ENCODE results near the gene HOXA1.

HOXA1 gene

GRCh38 chr7:27099453-27100370 lies 3.9 kb upstream of the HOXA1 start:
- H3K27ac Mint-ChIP-seq = no peak overlapping the region
- peaks cover 88% of the 10 kb centered on the region for H3K27me3 Mint-ChIP-seq (ENCODE audit: low read depth)
- DNase-seq (ENCODE audit: low spot score) = no peak
- peaks cover 16% of the 10 kb centered on the region for H3K4me1 Mint-ChIP-seq (ENCODE audit: low read depth)
- H3K36me3 Mint-ChIP-seq (ENCODE audit: low read depth) = peaks cover 3% of the 10 kb centered on the region
- no peak overlapping the region for H3K4me3 Mint-ChIP-seq
- no peaks in the 10 kb centered on the region for H3K9me3 Mint-ChIP-seq

- Mint-ChIP-seq H3K4me3 (no peak overlapping the region), H3K27ac (no peak overlapping the region), H3K4me1 (ENCODE audit: low read depth) (peaks cover 16% of the 10 kb centered on the region), H3K27me3 (ENCODE audit: low read depth) (peaks cover 88% of the 10 kb centered on the region), H3K36me3 (ENCODE audit: low read depth) (peaks cover 3% of the 10 kb centered on the region), H3K9me3 (no peaks in the 10 kb centered on the region)
- DNase-seq (ENCODE audit: low spot score) = no peak
These were observed 3.0 kb upstream of the HOXA1 start for GRCh38 chr7:27098578-27099451.

GRCh38 chr7:27097686-27098577 lies 2.1 kb upstream of the HOXA1 start:
- DNase-seq (ENCODE audit: low spot score) = no peak
- H3K9me3 Mint-ChIP-seq = no peaks in the 10 kb centered on the region
- H3K36me3 Mint-ChIP-seq (ENCODE audit: low read depth) = peaks cover 3% of the 10 kb centered on the region
- H3K27me3 Mint-ChIP-seq (ENCODE audit: low read depth) = peaks cover 88% of the 10 kb centered on the region
- H3K4me3 Mint-ChIP-seq = peak overlapping the region; percentile 75
- peaks cover 16% of the 10 kb centered on the region for H3K4me1 Mint-ChIP-seq (ENCODE audit: low read depth)
- no peak overlapping the region for H3K27ac Mint-ChIP-seq

DNA sequence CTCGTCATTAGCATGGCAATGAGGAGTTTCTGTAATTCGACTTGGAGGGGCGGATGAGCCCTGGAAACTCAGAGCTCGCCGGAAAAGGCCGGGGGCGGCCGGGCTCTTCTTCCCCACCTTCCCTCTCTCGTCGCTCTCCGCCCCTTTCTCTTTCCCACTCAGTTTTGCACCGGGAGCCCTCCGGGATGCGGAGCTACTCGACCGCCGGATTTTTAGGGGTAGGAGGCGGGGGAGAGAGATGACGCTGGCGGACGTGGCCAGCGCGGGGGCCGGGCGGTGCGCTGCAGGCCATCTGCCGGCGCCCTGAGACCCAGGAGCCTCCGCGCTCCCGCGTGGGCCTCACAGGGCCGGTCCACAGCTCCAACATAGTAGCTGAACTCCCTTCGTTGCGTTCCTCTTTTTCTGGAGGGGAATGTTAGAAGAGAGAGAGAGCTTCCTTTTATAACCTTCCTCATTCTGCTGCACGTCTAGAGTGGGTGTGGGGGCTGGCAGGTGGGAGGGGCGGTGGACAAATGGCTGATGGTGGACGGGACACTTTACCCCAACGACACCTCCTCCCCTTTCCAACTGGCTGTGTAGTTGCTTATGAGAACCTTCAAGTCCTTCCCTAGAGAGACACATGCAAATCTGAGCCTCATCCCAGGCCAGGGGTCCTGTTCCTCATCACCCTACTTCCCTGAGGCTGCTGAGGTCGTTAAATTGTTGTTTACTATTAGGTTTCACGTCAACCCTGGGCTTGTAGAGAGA lies 1.1 kb upstream of the HOXA1 start:
- Mint-ChIP-seq H3K27me3 (ENCODE audit: low read depth) (peaks cover 89% of the 10 kb centered on the region), H3K9me3 (no peaks in the 10 kb centered on the region), H3K27ac (peak overlapping the region; percentile 67), H3K4me3 (peak overlapping the region; percentile 75), H3K4me1 (ENCODE audit: low read depth) (peaks cover 12% of the 10 kb centered on the region), H3K36me3 (ENCODE audit: low read depth) (peaks cover 4% of the 10 kb centered on the region)
- no peak for DNase-seq (ENCODE audit: low spot score)

- no peak for DNase-seq (ENCODE audit: low spot score)
- peak overlapping the region; percentile 75 for H3K4me3 Mint-ChIP-seq
These were observed 527 bp downstream of the HOXA1 start for GRCh38 chr7:27095050-27095896.

DNA sequence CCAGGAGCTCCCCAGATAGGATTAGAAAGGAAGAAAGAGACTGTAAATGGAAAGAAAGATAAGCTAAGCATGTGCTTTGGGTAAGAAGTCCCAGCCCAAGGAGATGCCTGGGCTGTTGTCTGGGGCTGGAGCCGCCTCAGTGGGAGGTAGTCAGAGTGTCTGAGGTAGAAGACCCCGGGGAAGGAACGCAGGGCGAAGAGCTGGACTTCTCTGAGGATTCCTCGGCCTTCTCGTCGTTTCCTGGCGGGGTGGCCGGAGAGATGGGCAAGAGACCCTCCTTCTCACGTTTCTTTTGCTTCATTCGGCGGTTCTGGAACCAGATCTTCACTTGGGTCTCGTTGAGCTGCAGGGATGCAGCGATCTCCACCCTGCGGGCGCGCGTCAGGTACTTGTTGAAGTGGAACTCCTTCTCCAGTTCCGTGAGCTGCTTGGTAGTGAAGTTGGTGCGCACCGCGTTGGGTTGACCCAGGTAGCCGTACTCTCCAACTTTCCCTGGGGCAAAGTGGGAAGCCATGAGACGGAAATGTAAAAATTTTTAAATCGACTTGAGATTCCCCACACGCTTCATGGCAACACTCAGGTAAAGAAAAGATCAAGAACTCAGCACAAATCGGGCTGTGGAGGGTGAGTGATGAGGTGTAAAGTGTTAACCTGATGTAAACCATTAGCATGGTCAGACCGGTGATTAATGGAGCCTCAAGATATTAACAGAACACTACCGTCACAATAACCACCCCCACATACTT lies 1.3 kb downstream of the HOXA1 start:
- H3K4me3 Mint-ChIP-seq = peak overlapping the region; percentile 75
- peaks cover 89% of the 10 kb centered on the region for H3K27me3 Mint-ChIP-seq (ENCODE audit: low read depth)
- no peak for DNase-seq (ENCODE audit: low spot score)
- H3K27ac Mint-ChIP-seq = no peak overlapping the region
- H3K36me3 Mint-ChIP-seq (ENCODE audit: low read depth) = peaks cover 3% of the 10 kb centered on the region
- no peaks in the 10 kb centered on the region for H3K9me3 Mint-ChIP-seq
- peaks cover 12% of the 10 kb centered on the region for H3K4me1 Mint-ChIP-seq (ENCODE audit: low read depth)

More at GRCh38 chr7:27095050-27095896, 527 bp downstream of the HOXA1 start:
- H3K4me1 Mint-ChIP-seq (ENCODE audit: low read depth) = peaks cover 12% of the 10 kb centered on the region
- H3K36me3 Mint-ChIP-seq (ENCODE audit: low read depth) = peaks cover 4% of the 10 kb centered on the region
- peaks cover 89% of the 10 kb centered on the region for H3K27me3 Mint-ChIP-seq (ENCODE audit: low read depth)
- peak overlapping the region; percentile 49 for H3K27ac Mint-ChIP-seq
- H3K9me3 Mint-ChIP-seq = no peaks in the 10 kb centered on the region

DNA sequence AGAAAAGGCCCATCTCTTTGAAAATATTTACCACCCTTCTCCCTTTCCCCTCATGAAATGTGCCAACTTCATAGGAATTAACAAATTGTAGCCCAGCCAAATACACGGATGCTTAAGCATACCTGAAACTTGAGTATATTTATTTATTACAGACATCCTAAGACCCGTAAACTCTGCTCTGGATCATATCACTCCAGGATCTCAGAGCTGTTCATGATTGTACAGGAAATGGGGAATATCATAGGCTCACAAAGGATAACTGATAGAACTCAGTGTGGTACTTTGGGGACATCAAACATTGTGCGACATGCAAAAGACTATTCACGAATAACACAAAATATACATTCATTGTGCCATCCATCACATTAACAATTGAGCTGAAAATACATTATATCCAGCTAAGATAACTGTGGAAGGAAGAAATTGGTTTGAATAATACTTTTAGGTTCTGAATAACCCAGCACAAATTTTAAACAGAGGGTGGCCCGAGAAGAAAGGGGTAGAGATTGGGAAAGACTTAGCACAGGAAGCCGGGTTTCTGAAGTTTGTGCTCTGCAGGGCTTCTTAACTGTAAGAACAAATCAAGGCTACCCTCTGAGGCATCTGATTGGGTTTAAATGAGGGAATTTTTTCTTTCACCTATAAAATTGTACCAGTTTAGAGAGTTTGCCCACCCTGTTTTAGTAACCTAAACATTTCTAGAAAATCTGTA lies 2.5 kb downstream of the HOXA1 start:
- no peak for DNase-seq (ENCODE audit: low spot score)
- peak overlapping the region; percentile 34 for H3K4me3 Mint-ChIP-seq
- no peak overlapping the region for H3K27ac Mint-ChIP-seq
- H3K4me1 Mint-ChIP-seq (ENCODE audit: low read depth) = peaks cover 12% of the 10 kb centered on the region
- no peaks in the 10 kb centered on the region for H3K9me3 Mint-ChIP-seq
- H3K27me3 Mint-ChIP-seq (ENCODE audit: low read depth) = peaks cover 89% of the 10 kb centered on the region
- H3K36me3 Mint-ChIP-seq (ENCODE audit: low read depth) = peaks cover 1% of the 10 kb centered on the region

GRCh38 chr7:27092819-27093110 lies 3.0 kb downstream of the HOXA1 start:
- peaks cover 12% of the 10 kb centered on the region for H3K4me1 Mint-ChIP-seq (ENCODE audit: low read depth)
- no peak overlapping the region for H3K4me3 Mint-ChIP-seq
- H3K9me3 Mint-ChIP-seq = no peaks in the 10 kb centered on the region
- no peak for DNase-seq (ENCODE audit: low spot score)
- peaks cover 1% of the 10 kb centered on the region for H3K36me3 Mint-ChIP-seq (ENCODE audit: low read depth)
- H3K27me3 Mint-ChIP-seq (ENCODE audit: low read depth) = peaks cover 87% of the 10 kb centered on the region
- no peak overlapping the region for H3K27ac Mint-ChIP-seq

DNA sequence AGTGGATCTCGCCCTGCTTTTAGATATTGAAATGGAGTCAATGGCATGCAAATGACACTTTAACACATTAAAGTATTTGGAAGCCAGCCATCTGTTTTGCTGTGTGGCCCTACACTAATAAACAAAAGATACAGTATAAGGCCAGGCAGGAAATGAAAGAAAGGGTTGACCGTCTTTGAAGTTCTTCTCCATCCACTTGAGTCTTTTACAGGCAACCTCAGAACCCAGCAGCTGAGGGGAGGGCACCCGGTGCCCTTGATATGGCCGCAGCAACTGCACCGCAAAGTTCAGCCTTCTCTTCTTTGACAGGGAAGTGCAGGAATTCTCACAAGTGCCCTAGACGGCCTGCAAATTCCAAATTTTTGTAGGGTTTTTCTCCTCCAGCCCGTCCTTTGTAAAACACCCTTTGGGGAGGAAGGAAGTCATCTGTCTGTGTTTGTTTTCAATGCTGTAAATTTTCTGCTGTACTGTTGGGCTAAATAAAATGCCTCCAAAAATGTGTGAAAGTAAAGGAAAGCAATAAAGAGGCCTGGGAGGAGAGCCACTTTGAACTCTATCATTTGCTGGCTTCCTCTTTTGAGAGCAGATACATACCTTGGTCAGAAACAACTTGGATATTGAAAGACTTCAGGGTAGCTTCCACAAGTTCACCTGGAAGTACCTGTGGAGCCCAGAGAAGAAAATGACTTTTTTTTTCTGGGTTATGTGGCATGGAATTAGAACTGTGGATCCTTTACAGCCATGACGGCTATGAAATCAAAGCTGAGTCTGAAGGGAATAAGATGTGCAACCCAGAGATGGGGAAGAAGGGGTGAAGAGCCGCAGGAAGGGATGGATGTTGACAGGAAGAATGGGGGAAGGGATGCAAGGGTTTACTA lies 3.6 kb downstream of the HOXA1 start:
- peaks cover 1% of the 10 kb centered on the region for H3K36me3 Mint-ChIP-seq (ENCODE audit: low read depth)
- no peaks in the 10 kb centered on the region for H3K9me3 Mint-ChIP-seq
- no peak overlapping the region for H3K4me3 Mint-ChIP-seq
- H3K27me3 Mint-ChIP-seq (ENCODE audit: low read depth) = peaks cover 87% of the 10 kb centered on the region
- no peak overlapping the region for H3K27ac Mint-ChIP-seq
- no peak for DNase-seq (ENCODE audit: low spot score)
- H3K4me1 Mint-ChIP-seq (ENCODE audit: low read depth) = peaks cover 10% of the 10 kb centered on the region

DNA sequence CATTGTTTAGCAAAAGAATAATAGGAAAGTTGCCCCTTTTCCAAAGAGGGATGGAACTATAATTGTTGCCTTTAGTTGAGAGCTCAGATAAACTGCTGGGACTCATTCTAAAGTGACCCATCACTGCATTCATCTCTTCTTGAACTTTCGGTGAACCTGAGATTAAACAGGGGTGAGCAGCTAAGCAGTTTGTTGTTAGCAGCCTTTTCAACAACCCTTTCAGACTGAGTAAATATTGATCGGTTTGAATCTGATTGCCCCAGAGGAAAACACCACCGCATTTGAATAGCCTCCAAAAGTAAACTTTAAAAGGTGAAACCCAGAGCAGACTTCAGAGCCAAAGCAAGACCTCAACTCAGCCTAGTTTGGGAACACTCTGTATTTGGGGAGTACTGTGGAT lies 4.7 kb downstream of the HOXA1 start:
- no peak overlapping the region for H3K4me3 Mint-ChIP-seq

More for the DNA sequence above, 4.7 kb downstream of the HOXA1 start:
- no peak for DNase-seq (ENCODE audit: low spot score)
- Mint-ChIP-seq H3K27ac (no peak overlapping the region), H3K9me3 (no peaks in the 10 kb centered on the region), H3K27me3 (ENCODE audit: low read depth) (peaks cover 90% of the 10 kb centered on the region), H3K4me1 (ENCODE audit: low read depth) (peaks cover 8% of the 10 kb centered on the region), H3K36me3 (ENCODE audit: low read depth) (peaks cover 1% of the 10 kb centered on the region)
